ENCODE data around the gene TMEM218.

DNA sequence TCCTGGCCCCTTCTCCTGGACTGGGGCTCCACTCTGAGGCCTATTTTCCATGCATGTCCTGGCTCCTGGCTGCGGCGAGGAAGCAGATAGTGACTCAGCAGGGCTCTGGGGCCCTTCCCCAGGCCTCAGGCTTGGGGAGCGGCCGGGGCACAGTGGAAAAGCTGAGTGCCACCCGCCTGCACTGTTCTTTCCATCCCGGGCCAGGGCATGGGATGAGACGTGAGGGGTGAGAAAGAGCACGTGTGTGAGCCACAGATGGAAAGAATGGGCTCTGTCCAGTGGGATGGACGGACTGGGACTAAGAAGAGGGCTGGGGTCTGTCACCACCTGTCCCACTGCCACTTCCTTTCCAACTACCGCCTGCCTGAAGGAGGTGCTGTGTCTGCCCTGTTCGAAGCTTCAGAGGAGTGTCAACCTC is 35.5 kb downstream of the TMEM218 start:
- TF ChIP-seq POLR2A (IDR thresholded peaks at IDR 0.05; ENCODE audit: low read depth, low read length): no peak
- TF ChIP-seq, protein P1, sequence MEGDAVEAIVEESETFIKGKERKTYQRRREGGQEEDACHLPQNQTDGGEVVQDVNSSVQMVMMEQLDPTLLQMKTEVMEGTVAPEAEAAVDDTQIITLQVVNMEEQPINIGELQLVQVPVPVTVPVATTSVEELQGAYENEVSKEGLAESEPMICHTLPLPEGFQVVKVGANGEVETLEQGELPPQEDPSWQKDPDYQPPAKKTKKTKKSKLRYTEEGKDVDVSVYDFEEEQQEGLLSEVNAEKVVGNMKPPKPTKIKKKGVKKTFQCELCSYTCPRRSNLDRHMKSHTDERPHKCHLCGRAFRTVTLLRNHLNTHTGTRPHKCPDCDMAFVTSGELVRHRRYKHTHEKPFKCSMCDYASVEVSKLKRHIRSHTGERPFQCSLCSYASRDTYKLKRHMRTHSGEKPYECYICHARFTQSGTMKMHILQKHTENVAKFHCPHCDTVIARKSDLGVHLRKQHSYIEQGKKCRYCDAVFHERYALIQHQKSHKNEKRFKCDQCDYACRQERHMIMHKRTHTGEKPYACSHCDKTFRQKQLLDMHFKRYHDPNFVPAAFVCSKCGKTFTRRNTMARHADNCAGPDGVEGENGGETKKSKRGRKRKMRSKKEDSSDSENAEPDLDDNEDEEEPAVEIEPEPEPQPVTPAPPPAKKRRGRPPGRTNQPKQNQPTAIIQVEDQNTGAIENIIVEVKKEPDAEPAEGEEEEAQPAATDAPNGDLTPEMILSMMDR (IDR thresholded peaks at IDR 0.05; ENCODE audit: extremely low read depth in 1 of 2, insufficient read depth in 1 of 2, low read depth in 1 of 2, low read length in 2 of 2): no peak
- TF ChIP-seq JUN (IDR thresholded peaks at IDR 0.05; ENCODE audit: borderline replicate concordance, insufficient read depth, insufficient read length, low read depth): no peak
- no peak for TF ChIP-seq FOS (IDR thresholded peaks at IDR 0.05; ENCODE audit: borderline replicate concordance, insufficient read depth, low read length)
- no peak for TF ChIP-seq EZH2 (IDR thresholded peaks at IDR 0.05; ENCODE audit: borderline replicate concordance, low read depth, low read length, severe bottlenecking)
- TF ChIP-seq POLR2AphosphoS5 (IDR thresholded peaks at IDR 0.05; ENCODE audit: insufficient read depth, low read depth, low read length): no peak
- TF ChIP-seq, protein P2, sequence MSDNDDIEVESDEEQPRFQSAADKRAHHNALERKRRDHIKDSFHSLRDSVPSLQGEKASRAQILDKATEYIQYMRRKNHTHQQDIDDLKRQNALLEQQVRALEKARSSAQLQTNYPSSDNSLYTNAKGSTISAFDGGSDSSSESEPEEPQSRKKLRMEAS (IDR thresholded peaks at IDR 0.05; ENCODE audit: insufficient read depth, insufficient read length): no peak
